Measurements from ENCODE around the gene HEATR5A. TPM values are rescaled to one million over a fixed set of nuclear protein-coding genes. Genes with fewer than 3 reads are reported as not detected.

Gene HEATR5A
- polyA plus RNA-seq, 1 of the 3 experiments (the other 2 are of a cell fraction), result 7.1 TPM

DNA sequence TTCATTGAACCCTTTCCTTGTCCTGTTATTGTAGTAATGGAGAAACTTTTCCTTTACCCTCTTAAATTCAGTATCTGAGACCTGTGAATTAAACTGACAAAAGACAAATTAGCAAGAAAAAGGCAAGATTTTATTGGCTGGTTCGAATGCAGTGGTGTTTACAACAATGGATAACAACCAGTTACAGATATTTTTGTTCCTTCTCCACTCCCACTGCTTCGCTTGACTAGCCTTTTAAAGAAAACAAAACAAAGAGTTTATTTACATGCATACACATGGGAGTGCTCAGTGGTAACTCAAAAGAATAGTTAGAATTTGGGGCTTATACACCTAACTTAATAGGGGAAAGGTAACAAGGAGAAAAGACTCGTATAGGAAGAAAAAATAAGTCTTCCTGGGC lies 175.7 kb downstream of the HEATR5A start:
- H3K27ac ChIP-seq (ENCODE audit: low read depth in 2 of 2, low read length in 1 of 2), result no peak overlapping the region
- no peaks in the 10 kb centered on the region for H3K79me2 ChIP-seq (ENCODE audit: insufficient read depth)
- H3K4me2 ChIP-seq, result no peak overlapping the region
- no peak for DNase-seq
- no peaks in the 10 kb centered on the region for H3K4me1 ChIP-seq (ENCODE audit: control insufficient read depth in 1 of 2, insufficient read depth in 2 of 2, low read depth in 1 of 2, low read length in 1 of 2)
- no peak overlapping the region for H3K4me3 ChIP-seq (ENCODE audit: low read depth in 2 of 2, low read length in 1 of 2)
- H4K20me1 ChIP-seq (ENCODE audit: insufficient read depth), result no peaks in the 10 kb centered on the region
- CTCF ChIA-PET, result no interaction called here
- 61% methylated on average over 3 of the region's 3 CpGs for WGBS (ENCODE audit: low lambda C conversion rate)
- H2AFZ ChIP-seq (ENCODE audit: low read depth), result no peak overlapping the region
- no peaks in the 10 kb centered on the region for H3K27me3 ChIP-seq (ENCODE audit: insufficient read depth)
- no peaks in the 10 kb centered on the region for H3K9me2 ChIP-seq
- no peak for TF ChIP-seq EZH2phosphoT487 (IDR thresholded peaks at IDR 0.05; ENCODE audit: borderline replicate concordance, low read depth)
- H3K36me3 ChIP-seq (replicated peaks in 1 of 2; ENCODE audit: control insufficient read depth in 1 of 2, insufficient read depth in 2 of 2, low read length in 1 of 2), result no peaks in the 10 kb centered on the region
- POLR2A ChIA-PET, result no interaction called here
- H3K9me3 ChIP-seq, result no peaks in the 10 kb centered on the region
- H3K9ac ChIP-seq, result no peak overlapping the region
- H3F3A ChIP-seq (replicated peaks; ENCODE audit: insufficient read depth), result no peaks in the 10 kb centered on the region

DNA sequence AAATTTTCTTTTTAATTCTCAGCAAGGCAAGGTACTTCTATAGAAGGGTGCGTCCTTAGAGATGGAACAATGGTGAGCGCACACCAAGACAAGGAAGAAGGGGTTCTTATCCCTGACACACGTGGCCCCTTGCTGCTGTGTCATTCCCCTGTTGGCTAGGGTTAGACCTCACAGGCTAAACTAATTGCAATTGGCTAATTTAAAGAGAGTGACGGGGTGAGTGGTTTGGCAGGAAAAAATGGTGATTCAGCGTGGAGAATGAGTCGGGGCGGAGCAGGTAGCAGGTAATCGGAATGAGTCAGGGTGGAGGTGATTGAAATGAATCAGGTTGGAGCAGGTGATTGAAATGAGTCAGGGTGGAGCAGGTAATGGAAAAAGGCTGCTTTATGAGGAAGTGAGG lies 176.5 kb downstream of the HEATR5A start:
- TF ChIP-seq POLR2AphosphoS5 (IDR thresholded peaks at IDR 0.05; ENCODE audit: low read depth, low read length) (no peak), SIN3A (IDR thresholded peaks at IDR 0.05; ENCODE audit: borderline replicate concordance, low read depth, low read length) (no peak), RAD21 (IDR thresholded peaks at IDR 0.05; ENCODE audit: low read length) (no peak), FOSL2 (IDR thresholded peaks at IDR 0.05; ENCODE audit: borderline replicate concordance, low read depth) (no peak), RXRA (IDR thresholded peaks at IDR 0.05; ENCODE audit: borderline replicate concordance, low read depth) (no peak), JUND (IDR thresholded peaks at IDR 0.05) (no peak), GATA2 (CRISPR knock-in tag; IDR thresholded peaks at IDR 0.05) (no peak), USF2 (IDR thresholded peaks at IDR 0.05; ENCODE audit: borderline replicate concordance, low read depth, low read length) (no peak), REST (IDR thresholded peaks at IDR 0.05; ENCODE audit: low read depth, low read length) (no peak), ZBTB33 (IDR thresholded peaks at IDR 0.05; ENCODE audit: borderline replicate concordance, low read depth) (no peak), EZH2phosphoT487 (IDR thresholded peaks at IDR 0.05; ENCODE audit: borderline replicate concordance, low read depth) (no peak), MXI1 (IDR thresholded peaks at IDR 0.05; ENCODE audit: low read depth, low read length) (no peak), EP300 (IDR thresholded peaks at IDR 0.05; ENCODE audit: borderline replicate concordance in 1 of 2, low read depth in 1 of 2, low read length in 1 of 2) (no peak), USF1 (IDR thresholded peaks at IDR 0.05; ENCODE audit: borderline replicate concordance, low read depth) (no peak), CHD2 (IDR thresholded peaks at IDR 0.05; ENCODE audit: low read length, partially characterized antibody) (no peak), NFIC (IDR thresholded peaks at IDR 0.05; ENCODE audit: borderline replicate concordance) (no peak), YY1 (IDR thresholded peaks at IDR 0.05; ENCODE audit: low read depth) (no peak)
- TF ChIP-seq, protein P1, sequence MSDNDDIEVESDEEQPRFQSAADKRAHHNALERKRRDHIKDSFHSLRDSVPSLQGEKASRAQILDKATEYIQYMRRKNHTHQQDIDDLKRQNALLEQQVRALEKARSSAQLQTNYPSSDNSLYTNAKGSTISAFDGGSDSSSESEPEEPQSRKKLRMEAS (IDR thresholded peaks at IDR 0.05; ENCODE audit: low read depth), result no peak
- Histone ChIP-seq H3K79me2 (ENCODE audit: insufficient read depth) (no peaks in the 10 kb centered on the region), H3F3A (replicated peaks; ENCODE audit: insufficient read depth) (no peaks in the 10 kb centered on the region), H3K9ac (no peak overlapping the region), H3K4me2 (no peak overlapping the region), H4K20me1 (ENCODE audit: insufficient read depth) (no peaks in the 10 kb centered on the region), H3K36me3 (replicated peaks in 1 of 2; ENCODE audit: control insufficient read depth in 1 of 2, insufficient read depth in 2 of 2, low read length in 1 of 2) (no peaks in the 10 kb centered on the region), H3K9me3 (no peaks in the 10 kb centered on the region), H2AFZ (ENCODE audit: low read depth) (no peak overlapping the region), H3K4me1 (ENCODE audit: control insufficient read depth in 1 of 2, insufficient read depth in 2 of 2, low read depth in 1 of 2, low read length in 1 of 2) (no peaks in the 10 kb centered on the region), H3K9me2 (no peaks in the 10 kb centered on the region), H3K27ac (ENCODE audit: low read depth in 2 of 2, low read length in 1 of 2) (no peak overlapping the region), H3K27me3 (ENCODE audit: insufficient read depth) (no peaks in the 10 kb centered on the region), H3K4me3 (ENCODE audit: low read depth in 2 of 2, low read length in 1 of 2) (no peak overlapping the region)
- ChIA-PET POLR2A (no interaction called here), CTCF (no interaction called here)
- no peak for DNase-seq
- WGBS (ENCODE audit: low lambda C conversion rate), result 86% methylated on average over 8 of the region's 8 CpGs
